ENCODE measurements around the gene REPIN1.

- TF ChIP-seq CTCF (conservative IDR thresholded peaks at IDR 0.05; ENCODE audit: low read depth, low read length), result no peak
- TF ChIP-seq EZH2phosphoT487 (IDR thresholded peaks at IDR 0.05; ENCODE audit: borderline replicate concordance, low read length), result no peak
These were observed 45.0 kb downstream of the REPIN1 start for GRCh38 chr7:150413640-150414081.
